Peyer's patch (tissue), 4 donors: ENCODE measurements around the gene RIOK3.

ENCODE experiments used
- POLR2A ChIP-seq, 2 donors: fragments of 450-650 bp; IDR thresholded peaks; one replicate each; pipeline ENCODE4 v1.5.1; 2017; ENCODE audit warnings: antibody characterized with exemption in 2 of 2, mild to moderate bottlenecking in 2 of 2, moderate library complexity in 2 of 2
- TF ChIP-seq, protein P1 (sequence below), 6 experiments: fragments of 450-650 bp in 4 of 6; fragments of 200-600 bp in 2 of 6; sonication (generic) in 1 of 6; IDR thresholded peaks; one replicate each; pipeline ENCODE4 v1.5.1; 2017 to 2019; ENCODE audit warnings: antibody characterized with exemption in 6 of 6, mild to moderate bottlenecking in 3 of 6, moderate library complexity in 1 of 6

DNA sequence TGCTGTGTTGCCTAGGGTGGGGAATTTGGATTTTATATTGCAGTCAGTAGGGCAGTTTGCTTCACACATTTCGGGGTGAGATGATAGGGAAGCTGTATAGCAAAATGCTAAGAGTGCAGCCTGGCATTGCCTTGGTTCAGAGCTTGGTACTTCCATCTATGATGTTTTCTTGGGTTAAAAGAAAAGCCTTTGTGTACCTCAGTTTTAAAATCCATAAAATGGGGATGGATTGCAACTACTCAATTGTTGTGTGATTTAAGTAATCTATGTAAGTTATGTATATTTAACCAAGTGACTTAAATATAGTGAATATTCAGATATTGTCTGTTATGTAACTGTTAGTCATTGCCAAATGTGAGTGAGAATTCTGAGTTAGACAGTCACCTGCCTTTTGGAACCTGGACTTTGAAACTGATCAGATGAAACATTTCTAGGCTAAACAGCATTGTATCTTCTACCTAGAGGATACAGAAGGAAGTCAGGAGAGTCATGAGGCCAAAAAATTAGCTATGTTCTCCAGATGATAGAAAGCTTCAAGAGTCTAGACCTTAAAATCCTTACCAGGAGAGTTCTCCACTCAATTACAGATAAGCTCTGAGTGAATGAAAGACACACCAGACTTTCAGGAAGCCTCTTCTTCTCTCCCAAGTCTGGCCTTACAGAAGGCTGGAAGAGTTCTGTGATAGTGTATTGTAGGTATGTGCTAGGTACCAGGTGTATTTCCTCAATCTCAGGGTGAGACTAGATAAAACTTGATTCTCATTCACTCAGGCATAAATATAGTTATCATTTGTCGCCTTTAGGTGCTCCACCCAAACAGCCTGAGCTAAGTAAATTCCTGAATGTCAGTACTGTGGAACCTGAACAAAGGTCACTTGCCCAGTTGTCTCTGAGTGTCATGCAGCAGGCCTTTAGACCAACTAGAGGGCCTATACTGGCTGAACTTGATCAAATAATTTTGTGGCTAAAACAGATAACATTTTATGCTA lies 7.5 kb downstream of the RIOK3 start:
- TF ChIP-seq, protein P1, sequence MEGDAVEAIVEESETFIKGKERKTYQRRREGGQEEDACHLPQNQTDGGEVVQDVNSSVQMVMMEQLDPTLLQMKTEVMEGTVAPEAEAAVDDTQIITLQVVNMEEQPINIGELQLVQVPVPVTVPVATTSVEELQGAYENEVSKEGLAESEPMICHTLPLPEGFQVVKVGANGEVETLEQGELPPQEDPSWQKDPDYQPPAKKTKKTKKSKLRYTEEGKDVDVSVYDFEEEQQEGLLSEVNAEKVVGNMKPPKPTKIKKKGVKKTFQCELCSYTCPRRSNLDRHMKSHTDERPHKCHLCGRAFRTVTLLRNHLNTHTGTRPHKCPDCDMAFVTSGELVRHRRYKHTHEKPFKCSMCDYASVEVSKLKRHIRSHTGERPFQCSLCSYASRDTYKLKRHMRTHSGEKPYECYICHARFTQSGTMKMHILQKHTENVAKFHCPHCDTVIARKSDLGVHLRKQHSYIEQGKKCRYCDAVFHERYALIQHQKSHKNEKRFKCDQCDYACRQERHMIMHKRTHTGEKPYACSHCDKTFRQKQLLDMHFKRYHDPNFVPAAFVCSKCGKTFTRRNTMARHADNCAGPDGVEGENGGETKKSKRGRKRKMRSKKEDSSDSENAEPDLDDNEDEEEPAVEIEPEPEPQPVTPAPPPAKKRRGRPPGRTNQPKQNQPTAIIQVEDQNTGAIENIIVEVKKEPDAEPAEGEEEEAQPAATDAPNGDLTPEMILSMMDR (IDR thresholded peaks at IDR 0.05): peak in 1 of 6 experiments; percentile 9
- peak; percentile 16 to 33 for TF ChIP-seq POLR2A (IDR thresholded peaks at IDR 0.05)
